Measurements from ENCODE around the gene SYNGR2.

The SYNGR2 gene

DNA sequence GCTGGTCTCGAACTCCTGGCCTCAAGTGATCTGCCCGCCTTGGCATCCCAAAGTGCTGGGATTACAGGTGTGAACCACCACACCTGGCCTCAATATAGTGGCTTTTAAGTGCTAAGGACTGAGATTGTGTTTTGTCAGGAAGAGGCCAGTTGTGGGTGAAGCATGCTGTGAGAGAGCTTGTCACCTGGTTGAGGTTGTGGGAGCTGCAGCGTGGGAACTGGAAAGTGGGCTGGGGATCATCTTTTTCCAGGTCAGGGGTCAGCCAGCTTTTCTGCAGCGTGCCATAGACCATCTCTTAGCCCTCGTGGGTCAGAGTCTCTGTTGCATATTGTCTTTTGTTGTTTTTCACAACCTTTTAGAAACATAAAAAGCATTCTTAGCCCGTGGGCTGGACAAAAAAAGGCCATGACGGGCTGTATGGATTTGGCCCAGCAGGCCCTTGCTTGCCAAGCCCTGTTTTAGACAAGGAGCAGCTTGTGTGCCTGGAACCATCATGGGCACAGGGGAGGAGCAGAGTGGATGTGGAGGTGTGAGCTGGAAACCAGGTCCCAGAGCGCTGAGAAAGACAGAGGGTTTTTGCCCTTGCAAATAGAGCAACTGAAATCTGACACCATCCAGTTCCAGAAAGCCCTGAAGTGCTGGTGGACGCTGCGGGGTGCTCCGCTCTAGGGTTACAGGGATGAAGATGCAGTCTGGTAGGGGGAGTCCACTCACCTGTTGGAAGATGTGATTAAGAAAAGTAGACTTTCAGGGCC is 51.2 kb downstream of the SYNGR2 start:
- no peak for DNase-seq (ENCODE audit: low read depth)
- H3K4me3 ChIP-seq (ENCODE audit: low read depth, low read length): no peak overlapping the region
- TF ChIP-seq POLR2A (IDR thresholded peaks at IDR 0.05; ENCODE audit: extremely low read depth, insufficient read length) (no peak), MYC (IDR thresholded peaks at IDR 0.05; ENCODE audit: low read depth, low read length) (no peak)
- TF ChIP-seq, protein P1, sequence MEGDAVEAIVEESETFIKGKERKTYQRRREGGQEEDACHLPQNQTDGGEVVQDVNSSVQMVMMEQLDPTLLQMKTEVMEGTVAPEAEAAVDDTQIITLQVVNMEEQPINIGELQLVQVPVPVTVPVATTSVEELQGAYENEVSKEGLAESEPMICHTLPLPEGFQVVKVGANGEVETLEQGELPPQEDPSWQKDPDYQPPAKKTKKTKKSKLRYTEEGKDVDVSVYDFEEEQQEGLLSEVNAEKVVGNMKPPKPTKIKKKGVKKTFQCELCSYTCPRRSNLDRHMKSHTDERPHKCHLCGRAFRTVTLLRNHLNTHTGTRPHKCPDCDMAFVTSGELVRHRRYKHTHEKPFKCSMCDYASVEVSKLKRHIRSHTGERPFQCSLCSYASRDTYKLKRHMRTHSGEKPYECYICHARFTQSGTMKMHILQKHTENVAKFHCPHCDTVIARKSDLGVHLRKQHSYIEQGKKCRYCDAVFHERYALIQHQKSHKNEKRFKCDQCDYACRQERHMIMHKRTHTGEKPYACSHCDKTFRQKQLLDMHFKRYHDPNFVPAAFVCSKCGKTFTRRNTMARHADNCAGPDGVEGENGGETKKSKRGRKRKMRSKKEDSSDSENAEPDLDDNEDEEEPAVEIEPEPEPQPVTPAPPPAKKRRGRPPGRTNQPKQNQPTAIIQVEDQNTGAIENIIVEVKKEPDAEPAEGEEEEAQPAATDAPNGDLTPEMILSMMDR (IDR thresholded peaks at IDR 0.05; ENCODE audit: low read depth, low read length): no peak
- TF ChIP-seq, protein P2, sequence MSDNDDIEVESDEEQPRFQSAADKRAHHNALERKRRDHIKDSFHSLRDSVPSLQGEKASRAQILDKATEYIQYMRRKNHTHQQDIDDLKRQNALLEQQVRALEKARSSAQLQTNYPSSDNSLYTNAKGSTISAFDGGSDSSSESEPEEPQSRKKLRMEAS (IDR thresholded peaks at IDR 0.05; ENCODE audit: low read depth, low read length): no peak

Data from NB4 (cell line).